HG03060 (cell line): Measurements from ENCODE around the gene HEBP2.

Experiments
- ATAC-seq: cut with Tn5 transposase; IDR thresholded peaks from one replicate; pipeline ENCODE4 v1.9.1; 2021; ENCODE audit warnings: low read depth, moderate number of reproducible peaks; ENCODE audit not compliant: unreplicated experiment

Gene HEBP2

DNA sequence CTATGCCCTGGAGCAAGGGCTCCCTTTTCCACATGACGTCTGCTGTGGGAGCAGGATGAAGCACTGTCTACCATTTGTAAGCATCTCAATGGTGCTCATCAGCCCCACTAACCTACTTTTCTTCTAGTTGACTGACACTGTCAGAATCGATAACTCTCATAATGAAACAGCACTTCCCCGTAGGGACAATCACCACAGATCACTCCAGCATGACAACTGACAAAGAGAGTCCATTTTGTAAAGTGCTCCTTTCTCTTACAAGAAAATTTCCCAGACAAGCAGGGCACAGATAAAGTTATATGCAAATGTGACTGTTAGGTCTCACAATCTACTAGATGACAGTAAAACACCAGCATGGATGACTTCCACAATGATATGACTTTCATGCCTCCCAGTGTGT lies 46.4 kb downstream of the HEBP2 start:
- ATAC-seq: peak; percentile 52

DNA sequence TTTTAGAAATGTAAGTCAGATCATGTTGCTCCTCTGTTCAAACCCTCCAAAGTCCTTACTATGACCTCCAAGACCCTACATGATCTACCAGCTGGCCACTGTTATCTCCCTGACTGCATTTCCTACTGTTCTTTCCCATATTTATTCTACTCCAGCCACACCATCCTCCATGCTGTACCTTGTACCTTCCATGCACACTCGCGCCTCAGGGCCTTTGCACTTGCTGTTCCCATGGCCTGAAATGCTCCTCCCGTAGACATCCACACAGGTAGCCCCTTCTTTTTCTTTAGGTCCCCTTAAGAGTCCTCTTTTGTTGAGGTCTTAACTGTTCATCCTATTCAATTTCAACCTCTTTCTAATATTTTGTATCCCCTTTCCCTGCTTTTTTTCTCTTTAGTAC lies 47.0 kb downstream of the HEBP2 start:
- no peak for ATAC-seq

DNA sequence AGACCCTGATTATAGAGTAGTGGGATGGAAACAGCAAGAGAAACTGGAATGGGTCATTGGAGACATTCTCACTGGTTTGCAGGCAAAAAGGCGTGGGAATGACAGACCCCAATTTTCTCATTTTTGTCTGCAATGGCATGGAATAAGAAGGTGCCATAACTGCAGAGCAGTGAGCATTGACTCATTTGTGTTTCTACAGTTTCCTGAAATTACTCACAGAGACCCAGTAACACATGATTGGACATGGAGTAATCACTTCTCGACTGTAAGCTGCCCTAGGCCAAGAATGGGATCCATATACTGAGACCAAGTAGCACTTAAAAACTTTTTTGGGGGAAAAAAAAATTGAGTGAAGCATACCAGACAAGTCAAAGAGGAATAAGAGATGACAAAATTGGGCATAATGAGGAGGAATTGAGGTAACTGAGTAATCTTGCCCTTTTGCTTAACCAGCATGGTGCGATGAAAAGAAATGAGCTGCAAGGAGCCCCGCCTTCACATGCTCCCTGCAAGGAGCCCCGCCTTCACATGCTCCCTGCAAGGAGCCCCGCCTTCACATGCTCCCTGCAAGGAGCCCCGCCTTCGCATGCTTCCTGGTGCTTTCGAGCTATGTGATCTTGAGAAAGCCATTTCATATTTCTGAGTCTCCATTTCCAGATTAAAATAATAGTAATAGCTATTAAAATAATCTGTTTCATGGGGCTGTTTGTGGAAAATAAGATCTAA lies 51.1 kb downstream of the HEBP2 start:
- peak; percentile 33 for ATAC-seq

DNA sequence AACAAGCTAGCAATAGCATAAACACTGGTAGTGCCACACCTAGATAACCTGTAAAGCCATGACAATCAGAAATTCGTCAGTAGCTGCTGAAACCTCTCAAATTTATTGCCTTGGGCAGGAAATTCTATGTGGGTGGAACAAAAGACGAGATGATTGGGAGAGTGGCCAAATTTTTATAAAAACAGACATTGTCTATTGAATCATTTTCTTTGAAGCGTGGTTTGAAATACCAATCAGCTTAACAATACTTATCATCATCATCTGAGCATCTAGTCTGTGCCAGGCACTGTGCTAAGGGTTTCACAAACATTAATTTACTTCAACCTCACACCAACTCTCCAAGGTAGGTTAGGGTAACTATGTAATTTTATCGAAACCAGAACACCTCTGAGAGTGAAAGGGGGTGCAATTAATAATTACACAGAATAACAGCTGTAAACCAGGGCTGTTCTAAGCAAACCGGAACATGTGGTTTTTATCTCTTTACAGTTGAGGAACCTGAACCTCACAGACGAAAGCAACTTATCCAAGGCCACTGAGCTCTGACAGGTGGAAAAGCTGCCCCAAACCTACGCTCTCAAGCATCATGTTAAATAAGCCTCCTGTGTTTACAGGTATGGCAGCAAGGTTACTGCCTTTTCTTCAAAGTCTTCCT lies 51.9 kb downstream of the HEBP2 start:
- ATAC-seq: peak; percentile 95

DNA sequence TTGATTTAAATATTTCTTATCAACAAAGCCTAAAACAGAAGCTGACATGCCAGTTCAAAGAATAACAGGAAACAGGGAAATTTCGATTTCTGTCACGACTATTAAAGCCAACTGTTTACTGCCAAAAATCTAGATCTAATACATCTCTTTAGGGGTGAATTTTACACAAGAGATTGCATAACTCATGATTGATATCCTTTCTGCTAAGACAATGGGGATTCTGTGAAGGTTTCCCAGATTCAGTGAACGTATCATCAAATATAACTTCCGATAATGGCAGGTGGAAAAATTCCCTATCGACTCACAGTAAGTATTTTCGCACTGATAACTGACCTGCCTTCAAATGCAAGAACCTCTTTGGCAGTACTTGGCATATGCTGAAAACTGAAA lies 52.4 kb downstream of the HEBP2 start:
- ATAC-seq: no peak

DNA sequence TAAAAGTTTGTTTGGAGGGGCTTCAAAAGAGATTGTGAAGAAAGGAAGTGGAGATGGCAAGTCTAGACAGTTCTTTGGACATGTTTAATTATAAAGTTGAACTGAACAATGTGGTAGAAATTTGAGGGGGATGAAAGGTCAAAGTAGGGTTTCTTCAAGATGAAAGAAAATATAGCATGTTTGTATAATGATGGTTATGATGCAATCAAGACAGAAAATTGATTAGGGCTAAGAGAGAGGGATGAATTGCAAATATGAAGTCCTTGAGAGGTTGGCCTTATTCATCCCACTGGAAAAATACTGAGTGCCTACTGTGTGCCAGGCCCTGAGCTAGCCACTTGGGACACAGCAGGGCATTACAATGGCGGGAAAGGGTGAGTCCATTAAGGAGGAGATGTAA lies 57.6 kb downstream of the HEBP2 start:
- ATAC-seq: no peak

DNA sequence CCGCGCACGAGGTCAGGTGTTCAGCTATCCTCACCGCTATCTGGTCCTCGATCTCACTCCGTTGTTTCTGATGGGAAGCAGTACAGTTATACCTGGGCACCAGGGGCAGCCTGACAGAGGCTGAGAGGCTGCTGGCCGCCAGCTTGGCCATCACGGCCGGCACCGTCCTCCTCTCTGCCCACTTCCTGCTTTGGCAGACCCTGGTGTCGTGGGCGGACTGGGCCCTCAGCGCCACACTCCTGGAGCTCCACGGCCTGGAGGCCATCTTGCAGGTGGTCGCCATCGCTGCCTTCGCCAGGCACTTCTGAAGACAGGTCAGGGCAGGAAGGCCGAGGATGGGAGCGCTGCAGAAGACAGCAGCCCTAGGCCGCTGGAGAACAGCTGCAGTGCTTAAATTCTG lies 60.1 kb downstream of the HEBP2 start:
- ATAC-seq: no peak

DNA sequence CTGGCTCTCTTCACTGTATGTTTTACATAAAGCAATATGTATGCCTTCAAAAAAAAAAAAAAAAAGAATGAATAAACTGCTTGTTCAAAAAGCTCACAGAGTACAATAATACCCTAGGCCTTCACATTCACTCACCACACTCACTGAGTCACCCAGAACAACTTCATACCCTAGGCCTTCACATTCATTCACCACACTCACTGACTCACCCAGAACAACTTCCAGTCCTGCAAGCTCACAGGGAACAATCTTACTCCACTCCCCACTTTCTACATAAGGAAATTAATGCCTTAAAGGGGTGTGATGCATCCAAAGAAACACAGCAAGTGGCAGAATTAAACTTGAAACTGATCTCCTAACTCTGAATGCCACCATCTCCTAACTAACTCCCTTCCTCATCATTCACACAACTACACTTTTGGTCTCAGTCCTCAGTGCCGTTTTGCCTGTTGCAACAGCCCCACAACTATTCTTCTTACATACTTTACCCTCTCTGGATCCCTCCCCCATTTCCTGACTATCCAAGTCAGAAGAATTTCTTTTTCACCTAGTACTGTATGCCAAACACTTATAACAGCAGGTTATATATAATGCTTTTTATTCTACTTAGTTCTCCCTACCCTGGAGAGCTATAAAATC lies 61.1 kb downstream of the HEBP2 start:
- no peak for ATAC-seq

DNA sequence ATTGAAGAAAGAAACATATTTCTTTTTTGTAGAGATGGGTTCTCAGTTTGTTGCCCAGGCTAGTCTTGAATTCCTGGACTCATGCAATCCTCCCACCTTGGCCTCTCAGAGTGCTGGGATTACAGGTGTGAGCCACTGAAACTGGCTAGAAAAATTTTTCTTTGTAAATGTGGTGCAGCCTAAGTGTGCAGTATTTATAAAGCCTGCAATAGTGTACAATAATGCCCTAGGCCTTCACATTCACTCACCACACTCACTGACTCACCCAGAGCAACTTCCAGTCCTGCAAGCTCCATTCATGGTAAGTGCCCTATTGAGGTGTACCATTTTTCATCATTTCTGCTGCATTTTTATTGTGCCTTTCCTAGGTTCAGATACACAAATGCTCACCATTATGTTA lies 63.9 kb downstream of the HEBP2 start:
- ATAC-seq: no peak

DNA sequence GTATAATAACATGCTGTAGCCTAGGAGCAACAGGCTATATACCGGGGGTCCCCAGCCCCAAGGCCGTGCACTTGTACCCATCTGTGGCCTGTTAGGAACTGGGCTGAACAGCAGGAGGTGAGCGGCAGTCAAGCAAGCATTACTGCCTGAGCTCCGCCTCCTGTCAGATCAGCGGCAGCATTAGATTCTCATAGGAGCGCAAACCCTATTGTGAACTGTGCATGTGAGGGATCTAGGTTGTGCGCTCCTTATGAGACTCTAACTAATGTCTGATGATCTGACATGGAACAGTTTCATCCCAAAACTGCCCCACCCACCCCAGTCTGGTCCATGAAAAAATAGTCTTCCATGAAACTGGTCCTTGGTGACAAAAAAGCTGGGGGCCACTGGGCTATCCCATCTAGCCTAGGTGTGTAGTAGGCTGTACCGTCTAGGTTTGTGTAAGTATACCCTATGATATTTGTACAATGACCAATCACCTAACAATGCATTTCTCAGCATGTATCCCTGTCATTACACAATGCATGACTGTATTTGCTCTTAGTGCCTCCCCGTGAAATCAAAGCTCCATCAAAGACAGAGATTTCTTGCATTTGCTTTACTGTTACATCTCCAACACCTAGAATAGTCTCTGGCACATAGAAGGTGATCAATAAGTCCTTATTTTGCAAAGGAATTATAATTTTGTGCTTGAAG lies 64.4 kb downstream of the HEBP2 start:
- no peak for ATAC-seq
